GM12865 (cell line): ENCODE results near the gene MYCBP2.
"Not testable (repeated sequence)": the region's sequence is repeated elsewhere in the genome, so short reads cannot be mapped to it uniquely, and the experiment has no call there.

Source experiments
- DNase-seq: peaks from one replicate; pipeline ENCODE4 v3.0.0; 2010; ENCODE audit warnings: low read depth
- H3K4me3 ChIP-seq: 2 replicates; pipeline ENCODE4 v1.5.1; 2011; ENCODE audit warnings: mild to moderate bottlenecking, low read depth, low read length, control low read depth
- CTCF ChIP-seq: IDR thresholded peaks from 2 replicates; pipeline ENCODE4 v1.5.1; 2011; ENCODE audit warnings: low read length, control low read depth, low read depth, inconsistent platforms; ENCODE audit not compliant: insufficient read depth; ENCODE audit errors: missing control alignments

MYCBP2 gene

GRCh38 chr13:77009011-77009410, 317.9 kb downstream of the MYCBP2 start:
- no peak overlapping the region for H3K4me3 ChIP-seq
- DNase-seq: peak; percentile 30
- no peak for TF ChIP-seq CTCF

- not testable (repeated sequence) for H3K4me3 ChIP-seq, DNase-seq
These were observed 318.6 kb downstream of the MYCBP2 start for GRCh38 chr13:77008337-77008736.

- peak; percentile 21 for DNase-seq
- TF ChIP-seq CTCF: peak; percentile 48
- H3K4me3 ChIP-seq: no peak overlapping the region
These were observed 324.2 kb downstream of the MYCBP2 start for GRCh38 chr13:77002590-77003190.

GRCh38 chr13:77001963-77002587, 324.8 kb downstream of the MYCBP2 start:
- TF ChIP-seq CTCF: no peak
- no peak overlapping the region for H3K4me3 ChIP-seq
- DNase-seq: no peak

GRCh38 chr13:77001540-77001939, 325.4 kb downstream of the MYCBP2 start:
- TF ChIP-seq CTCF: no peak
- H3K4me3 ChIP-seq: no peak overlapping the region
- DNase-seq: no peak

GRCh38 chr13:77000475-77000874, 326.4 kb downstream of the MYCBP2 start:
- DNase-seq: no peak
- H3K4me3 ChIP-seq: no peak overlapping the region
- TF ChIP-seq CTCF: no peak
